ENCODE data around the gene WRAP73.

- TF ChIP-seq ZKSCAN1 (IDR thresholded peaks at IDR 0.05; ENCODE audit: low read depth, low read length) (no peak), ZNF384 (IDR thresholded peaks at IDR 0.05; ENCODE audit: low read depth, low read length) (no peak), CHD1 (IDR thresholded peaks at IDR 0.05; ENCODE audit: low read length) (no peak), CTCF (IDR thresholded peaks at IDR 0.05 in 2 of 3, conservative IDR thresholded peaks at IDR 0.05 in 1 of 3; ENCODE audit: insufficient read depth in 2 of 3, low read depth in 1 of 3, low read length in 3 of 3) (no peak), HOMEZ (CRISPR knock-in tag; IDR thresholded peaks at IDR 0.05) (no peak), LEF1 (IDR thresholded peaks at IDR 0.05) (no peak), MAX (CRISPR knock-in tag; IDR thresholded peaks at IDR 0.05) (no peak), MXI1 (IDR thresholded peaks at IDR 0.05; ENCODE audit: low read depth, low read length) (no peak), POLR2AphosphoS5 (IDR thresholded peaks at IDR 0.05; ENCODE audit: control insufficient read depth, insufficient read depth, low read depth, low read length) (no peak), ZNF561 (CRISPR knock-in tag; conservative IDR thresholded peaks at IDR 0.05) (no peak), MEIS2 (IDR thresholded peaks at IDR 0.05; ENCODE audit: partially characterized antibody) (no peak), ETV5 (CRISPR knock-in tag; IDR thresholded peaks at IDR 0.05; ENCODE audit: low read depth) (no peak)
Measured at GRCh38 chr1:3679799-3680453, 30.0 kb upstream of the WRAP73 start.
